COR-L47 (cell line): ENCODE data around the gene CSNK2B.
"Not testable (repeated sequence)": the region's sequence is repeated elsewhere in the genome, so short reads cannot be mapped to it uniquely, and the experiment has no call there.

Source experiments
- DNase-seq: peaks from one replicate; lab custom pipeline; 2025; lab: John Stamatoyannopoulos, UW

Gene CSNK2B

DNA sequence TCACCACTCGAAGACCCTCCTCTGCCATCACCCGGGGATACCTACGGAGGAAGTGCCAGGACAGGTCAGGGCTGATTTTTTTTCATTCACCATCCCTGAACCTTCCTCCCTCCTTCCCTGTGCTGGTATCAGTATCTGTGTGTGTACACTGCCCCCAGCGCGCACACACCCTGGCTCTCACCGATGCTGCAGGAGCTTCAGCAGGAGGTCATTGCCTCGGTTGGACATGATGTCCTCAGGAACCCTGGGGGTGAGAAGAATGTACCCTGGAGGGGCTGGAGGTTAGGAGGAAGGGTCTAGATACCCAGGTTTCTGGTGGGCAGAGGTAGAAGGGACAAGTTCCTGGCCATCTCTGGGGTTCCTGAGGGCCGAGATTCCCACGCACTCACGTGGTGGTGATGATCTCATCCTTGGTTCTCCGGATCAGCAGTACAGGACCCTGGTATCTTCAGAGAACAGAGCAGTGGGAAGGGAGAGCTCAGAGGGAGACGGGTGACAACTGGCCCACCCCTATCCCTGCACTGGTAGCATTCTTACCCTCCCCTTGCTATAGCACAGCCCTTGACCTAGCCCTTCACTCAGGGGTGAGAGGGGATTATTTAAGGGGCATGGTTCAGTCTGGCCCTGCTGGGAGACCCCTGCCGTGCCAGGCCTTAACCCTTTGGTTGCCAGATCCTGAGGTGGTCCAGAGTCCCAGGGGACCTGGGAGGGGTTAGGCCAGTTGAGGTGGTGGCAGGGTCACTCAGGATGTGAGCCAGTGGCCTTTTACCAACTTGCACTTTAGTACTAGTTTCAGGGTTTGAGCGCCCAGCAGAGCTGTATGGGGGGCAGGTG lies 22.2 kb downstream of the CSNK2B start:
- no peak for DNase-seq

DNA sequence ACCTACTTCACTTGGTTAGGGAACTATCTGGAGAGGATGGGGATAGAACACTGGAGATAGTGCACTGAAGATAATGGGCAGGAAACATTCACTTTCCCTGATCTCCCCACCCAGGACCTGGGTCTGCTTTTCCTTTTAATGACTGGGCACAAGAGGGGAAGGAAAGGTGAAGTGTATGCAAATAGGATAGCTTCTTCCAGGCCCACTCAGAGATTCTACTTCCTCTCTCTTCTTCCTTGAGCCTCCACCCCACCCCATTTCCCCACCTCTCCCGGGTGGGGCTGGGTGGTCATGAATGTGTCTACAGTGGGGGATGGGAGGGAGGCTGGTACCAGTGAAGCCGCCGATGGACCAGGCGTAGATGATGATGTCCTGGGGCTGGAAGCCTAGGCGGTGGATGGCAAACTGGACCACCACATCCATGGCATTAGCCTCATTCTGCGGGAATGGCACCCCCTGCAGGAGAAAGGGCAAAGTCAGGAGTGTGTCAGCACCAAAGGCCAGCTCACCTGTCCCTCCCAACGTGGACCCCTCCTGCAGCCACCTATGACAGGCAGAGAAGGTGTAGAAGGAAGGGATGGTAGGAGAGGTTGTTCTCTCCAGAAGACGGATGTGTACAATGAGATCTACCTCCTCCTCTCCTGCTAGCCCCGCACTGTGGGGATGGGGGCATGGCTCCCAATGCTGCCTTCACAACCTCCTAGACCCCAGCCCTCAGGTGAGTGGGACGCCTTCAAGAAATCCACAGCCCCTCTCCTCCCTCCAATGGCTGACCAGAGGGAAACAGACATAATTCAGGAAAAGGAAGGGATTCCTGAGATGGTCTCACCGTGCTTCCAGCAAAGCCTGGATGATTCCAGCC lies 23.6 kb downstream of the CSNK2B start:
- no peak for DNase-seq

DNA sequence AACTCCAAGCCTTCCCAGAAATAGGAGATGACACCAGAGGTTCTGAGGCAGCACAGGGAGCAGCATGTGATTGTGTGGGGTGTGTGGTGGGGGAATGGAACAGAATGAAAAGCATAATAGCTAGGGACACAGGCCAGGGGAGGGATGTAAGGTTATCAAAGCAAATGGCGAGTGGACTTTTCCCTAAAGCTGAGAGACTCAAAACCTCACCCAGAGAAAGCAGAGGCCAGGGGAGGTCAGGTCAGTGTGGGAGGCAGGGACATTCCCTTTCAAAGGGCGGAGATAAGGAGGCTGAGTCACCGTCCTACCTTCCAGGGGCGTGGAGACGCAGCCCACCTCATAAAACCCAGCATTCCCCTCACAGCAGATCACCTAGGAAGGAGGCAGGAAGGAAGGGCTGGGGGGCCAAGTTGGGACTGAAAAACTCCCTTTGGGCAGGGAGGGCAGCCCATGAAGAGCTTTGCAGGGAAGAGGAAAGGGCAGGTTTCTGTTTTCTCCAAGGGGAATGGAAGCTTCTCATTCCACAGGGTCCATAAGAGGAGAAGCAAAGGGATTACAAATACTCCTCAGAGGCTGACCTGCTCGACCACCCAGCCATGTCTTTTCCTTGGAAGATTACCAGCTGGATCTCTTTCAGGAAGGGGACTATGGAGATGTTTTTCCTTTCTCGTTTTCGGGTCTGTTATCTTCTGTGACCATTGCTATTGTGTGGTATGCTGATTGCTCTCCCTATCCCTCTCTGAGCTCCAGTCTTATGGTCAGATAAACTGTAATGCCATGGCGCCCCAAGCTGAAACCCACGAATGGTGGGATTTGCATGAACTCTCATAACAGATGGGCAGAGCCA lies 24.6 kb downstream of the CSNK2B start:
- no peak for DNase-seq

DNA sequence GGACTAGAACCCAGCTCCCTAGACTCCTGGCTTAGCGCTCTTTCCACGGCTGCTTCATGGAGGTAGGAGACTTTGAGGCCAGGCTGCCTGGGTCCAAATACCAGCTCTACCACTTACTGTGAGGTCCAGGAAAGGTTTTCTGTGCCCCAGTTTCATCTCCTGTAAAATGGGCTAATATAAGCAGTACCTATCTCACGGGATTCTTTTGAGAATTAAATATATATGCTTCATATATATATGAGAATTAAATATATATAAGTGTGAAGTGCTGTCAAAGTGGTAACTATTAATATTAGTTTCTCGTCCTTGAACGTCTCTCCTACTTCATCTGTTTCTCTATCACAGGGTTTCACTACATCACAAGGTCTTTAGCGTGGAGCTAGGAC lies 25.2 kb downstream of the CSNK2B start:
- DNase-seq: no peak

DNA sequence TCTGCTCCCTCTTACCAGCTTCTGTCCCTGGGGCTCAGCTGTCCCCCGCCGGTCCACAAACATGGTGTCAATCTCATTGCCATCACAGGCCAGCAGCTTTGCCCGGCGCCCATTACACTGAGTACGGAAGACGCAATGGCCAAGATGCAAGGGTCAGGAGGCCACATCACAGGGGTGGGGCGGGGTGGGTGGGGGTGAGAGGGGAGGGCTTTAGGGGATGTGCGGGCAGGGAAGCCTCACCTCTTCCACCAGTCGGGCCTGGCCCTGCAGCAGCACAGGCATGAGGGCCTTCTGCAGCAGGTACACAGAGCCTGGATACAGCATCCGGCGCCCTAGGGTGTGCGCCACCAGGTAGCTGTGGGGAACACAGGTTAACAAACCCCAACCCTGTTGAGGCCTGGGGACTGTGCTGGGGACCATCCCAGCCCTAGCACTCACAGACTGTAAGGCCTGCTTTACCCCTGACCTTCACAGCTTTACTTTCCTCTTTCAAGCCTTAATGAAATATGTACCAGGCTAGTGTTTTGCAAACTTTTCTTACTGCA lies 25.8 kb downstream of the CSNK2B start:
- DNase-seq: no peak

DNA sequence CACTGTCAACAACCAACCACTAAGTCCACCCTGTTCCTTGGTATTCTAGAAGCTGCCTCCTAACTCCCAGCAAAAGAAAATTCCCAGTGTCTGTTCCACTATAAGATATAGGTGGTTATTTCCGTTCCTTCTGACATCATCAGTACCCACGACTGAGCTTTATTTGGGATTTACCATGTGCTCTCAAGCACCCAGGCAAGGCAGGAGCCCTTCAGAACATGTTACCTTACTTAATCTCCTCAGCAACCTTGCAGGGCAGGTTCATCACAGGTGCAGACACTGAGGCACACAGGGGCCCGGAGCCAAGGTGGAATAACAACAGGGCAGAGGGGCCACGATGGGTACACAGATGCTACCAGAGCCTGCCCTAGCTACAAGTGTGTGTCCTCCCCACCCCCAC lies 26.5 kb downstream of the CSNK2B start:
- no peak for DNase-seq

DNA sequence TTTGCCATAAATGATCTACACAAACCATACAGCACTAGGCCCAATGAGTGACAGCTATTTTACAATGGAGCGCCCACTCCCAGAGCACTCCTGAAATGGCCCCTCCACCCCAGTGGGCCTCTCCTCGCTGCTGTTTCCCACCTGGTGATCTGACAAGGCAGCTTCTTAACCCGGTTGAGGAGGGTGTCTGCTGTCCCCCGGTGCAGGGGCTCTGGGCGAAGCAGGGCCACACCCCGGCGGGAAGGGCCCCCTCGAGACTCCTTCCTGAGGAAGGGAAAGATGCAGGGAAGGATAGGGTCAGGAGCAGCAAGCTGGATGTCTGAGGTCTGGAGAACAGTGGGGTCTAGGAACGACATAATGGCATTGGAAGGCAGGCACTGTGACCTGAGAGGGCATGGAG lies 27.0 kb downstream of the CSNK2B start:
- no peak for DNase-seq

DNA sequence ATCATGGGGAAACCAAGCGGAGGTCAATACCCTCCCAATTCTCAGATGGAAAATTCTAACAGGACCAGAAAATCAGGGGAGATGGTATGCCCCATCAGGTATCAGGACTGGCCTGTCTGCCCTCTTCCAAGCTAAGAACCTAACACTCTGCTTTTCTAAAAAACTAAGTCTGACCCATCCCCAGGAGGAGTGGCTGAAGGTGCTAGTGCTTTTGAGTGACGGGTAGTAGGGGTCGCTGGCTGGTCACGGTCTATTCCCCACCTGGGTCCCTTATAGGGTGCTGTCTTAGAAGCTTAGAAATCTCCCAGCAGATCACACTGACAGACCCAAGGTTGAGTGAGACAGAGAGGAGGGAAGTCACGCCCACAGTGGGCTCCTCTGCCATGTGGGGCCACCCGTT lies 27.7 kb downstream of the CSNK2B start:
- DNase-seq: no peak

DNA sequence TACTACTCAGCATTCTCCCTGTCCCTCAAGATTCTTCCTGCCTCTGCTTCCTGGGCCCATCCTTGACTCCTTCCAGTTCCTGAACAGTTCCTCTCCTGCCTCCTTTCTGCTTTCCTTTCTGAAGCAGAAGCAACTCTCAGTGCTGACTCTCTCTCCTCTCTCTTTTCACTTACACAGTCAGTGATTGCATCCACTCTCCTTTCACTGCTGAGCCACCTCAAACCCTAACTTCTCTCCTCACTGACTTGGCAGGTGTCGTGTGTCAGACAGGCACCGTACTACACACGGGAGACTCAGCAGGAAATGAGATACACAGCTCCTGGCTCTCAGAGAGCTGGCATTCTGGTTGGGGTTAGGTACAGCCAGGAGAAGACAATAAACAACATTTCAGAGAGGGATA lies 31.7 kb downstream of the CSNK2B start:
- no peak for DNase-seq

DNA sequence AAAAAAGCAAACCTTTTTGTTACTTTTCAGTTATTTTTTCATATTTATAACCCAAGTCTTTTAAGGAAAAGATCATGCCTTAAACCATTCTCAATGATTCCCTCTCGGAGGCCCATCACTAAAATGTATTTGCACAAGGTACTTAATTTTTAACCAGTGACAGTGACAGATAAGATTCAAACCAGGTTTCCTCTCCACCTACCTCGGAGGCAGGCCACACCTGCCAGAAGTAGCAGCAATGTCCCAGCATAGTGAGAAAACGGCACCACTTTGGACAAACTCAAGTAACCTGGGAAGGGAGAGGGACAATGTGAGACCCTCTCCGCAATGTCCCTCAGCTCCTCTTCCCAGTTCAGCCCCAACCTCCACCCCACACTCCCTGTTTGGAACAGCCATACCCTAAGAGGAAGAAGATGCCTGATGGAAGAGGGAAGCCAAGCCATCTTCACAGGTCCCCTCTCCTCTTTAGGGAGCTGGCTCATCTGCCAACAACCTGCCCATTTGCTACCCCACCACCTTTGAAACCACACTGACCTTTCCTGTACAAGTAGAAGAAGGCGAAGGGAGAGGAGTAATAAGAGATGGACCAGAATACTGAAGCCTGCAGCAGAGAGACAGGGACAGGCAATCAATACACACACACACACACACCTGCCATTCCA lies 35.0 kb downstream of the CSNK2B start:
- no peak for DNase-seq

DNA sequence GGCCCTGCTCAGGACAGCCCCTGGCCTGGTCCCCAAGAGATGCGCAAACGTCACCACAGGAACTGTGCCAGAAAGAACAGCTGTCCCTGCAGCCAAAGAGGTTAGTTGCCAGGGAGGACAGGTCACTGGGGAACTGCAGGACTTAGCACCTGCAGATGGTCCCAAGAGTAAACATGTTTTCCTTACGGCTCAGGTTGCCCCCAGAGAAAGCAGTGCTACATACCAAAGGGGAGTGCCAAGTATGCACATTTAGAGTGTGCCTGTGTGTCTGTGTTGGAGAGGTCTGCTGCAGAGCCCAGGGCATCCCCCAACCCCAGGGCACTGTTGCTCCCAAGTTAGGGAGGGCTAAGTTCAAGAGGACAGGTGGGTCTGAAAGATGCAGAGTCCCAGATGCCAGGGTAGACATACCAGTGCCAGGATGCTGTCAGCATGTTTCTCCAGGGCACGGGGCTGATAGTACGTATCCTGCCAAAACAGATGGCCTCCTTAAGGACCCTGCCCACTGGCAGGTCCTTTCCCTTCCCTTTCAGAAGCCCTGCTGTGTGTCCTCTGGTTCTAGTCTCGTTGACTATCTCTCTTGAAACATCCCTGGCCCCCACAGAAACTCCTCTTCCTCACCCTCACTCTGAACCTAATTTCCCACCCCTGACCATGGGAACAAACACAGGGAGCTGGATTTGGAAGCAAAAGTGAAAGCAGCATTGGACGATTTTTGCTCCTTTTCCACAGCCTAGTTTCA lies 36.0 kb downstream of the CSNK2B start:
- DNase-seq: no peak

DNA sequence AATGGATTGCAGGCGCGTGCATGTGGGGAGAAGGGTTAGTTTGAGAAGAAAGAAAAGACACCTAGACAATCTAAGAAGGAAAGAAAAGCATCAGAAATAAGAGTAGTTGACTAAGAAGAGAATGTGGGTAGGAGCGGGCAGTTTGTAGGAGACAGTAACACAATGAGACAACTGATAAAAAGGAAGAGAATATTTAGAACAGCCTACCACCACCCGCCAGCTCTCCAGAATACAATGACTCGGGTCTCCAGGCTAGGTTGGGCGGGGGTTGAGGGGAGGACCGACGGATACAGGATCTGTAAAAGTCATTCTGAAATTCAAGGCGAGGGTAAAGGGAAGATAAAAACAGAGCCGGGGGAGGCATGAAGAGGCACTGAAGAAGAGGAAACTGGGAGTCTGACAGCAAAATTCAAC lies 36.5 kb downstream of the CSNK2B start:
- no peak for DNase-seq

DNA sequence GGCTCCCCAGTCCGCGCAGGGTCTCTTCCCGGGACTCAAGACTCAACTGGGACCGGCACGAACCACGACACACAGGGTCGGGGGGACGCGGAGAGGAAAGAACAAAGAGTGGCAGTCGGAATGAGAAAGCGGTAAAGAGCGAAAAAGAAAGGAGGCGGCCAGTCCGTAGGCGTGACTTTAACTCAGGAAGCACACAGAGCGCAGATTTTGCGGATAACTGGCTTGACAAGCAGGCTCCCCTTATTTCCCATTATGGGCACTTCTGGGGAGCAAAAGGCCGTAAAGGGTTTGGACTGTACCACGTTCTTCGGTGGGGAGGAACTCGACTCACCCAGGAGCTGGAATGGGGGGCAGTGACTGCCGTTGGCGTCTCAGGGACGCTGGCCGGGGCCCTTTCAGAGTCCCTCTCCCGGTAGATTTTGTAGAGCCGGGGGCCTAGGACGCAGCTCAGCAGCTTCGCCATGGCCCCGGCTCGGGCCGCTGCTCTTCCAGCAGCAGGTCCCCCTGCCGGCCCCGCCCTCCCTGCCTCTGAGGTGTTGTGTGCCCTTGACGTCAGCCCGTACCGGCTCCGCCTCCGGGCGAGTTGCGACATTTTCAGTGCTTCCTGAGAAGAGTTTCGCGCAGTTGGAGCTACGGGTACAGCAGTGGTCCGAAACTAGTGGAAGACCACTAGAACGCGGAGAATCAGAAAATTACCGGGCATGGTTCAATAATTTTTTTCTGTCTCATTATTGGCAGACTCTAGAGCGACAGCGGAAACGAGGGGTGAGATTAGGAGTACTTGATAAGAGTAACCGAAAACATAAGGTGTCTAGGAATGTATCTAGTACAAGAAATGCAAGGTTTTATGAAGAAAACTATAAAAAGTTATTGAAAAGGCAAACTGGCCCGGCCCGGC lies 37.2 kb downstream of the CSNK2B start, which contains the start of gene ABHD16A:
Gene ABHD16A (minus strand): TSS at position 506 of the 898 bp plus-strand sequence. CDS start 43 bp downstream, at position 463.
- DNase-seq: peak; percentile 96

DNA sequence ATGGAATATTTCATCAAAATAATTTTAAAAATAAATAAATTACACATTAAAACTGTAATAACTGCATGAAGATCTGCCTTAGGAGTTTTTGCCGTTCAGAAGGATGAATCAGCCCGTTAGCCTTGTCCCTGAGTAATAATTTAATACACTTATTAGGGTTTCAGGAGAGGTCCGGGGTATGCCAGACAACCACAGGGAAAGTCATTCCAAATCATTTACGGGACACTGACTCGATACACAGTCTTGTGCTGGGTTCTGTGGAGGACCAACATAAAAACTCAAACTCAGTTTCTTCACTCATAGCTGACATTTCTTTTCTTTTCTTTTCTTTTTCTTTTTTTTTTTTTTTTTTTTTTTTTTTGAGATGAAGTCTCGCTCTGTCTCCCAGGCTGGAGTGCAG lies 40.1 kb downstream of the CSNK2B start:
- DNase-seq: no peak

DNA sequence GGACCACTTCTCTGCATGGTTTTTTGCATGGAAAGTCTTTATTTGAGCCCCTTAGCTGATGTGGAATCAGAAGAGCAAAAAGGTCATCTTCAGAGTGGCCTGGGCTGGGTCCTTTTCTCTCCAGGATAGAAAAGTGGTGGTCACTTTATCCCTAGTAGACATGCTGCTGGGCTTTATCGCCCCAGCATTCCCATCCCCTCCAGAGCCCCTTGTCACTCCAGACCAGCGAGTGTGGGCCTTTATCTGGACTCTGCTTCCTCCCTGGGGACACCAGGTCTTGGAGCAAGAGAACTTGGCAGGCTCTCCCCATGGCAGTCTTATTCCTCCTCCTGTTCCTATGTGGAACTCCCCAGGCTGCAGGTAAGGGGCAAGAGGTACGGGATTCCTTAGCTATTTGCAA lies 40.7 kb downstream of the CSNK2B start, which contains the start of gene LY6G6F:
Gene LY6G6F (plus strand): TSS at position 268 of the 400 bp plus-strand sequence. CDS start 41 bp downstream, at position 309.
- DNase-seq: no peak

DNA sequence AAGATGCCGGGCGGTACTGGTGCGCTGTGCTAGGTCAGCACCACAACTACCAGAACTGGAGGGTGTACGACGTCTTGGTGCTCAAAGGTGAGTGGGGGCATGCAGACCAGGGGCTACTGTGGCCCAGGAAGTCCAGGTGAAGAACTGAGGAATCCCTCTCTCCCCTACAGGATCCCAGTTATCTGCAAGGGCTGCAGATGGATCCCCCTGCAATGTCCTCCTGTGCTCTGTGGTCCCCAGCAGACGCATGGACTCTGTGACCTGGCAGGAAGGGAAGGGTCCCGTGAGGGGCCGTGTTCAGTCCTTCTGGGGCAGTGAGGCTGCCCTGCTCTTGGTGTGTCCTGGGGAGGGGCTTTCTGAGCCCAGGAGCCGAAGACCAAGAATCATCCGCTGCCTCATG lies 41.8 kb downstream of the CSNK2B start:
- no peak for DNase-seq

DNA sequence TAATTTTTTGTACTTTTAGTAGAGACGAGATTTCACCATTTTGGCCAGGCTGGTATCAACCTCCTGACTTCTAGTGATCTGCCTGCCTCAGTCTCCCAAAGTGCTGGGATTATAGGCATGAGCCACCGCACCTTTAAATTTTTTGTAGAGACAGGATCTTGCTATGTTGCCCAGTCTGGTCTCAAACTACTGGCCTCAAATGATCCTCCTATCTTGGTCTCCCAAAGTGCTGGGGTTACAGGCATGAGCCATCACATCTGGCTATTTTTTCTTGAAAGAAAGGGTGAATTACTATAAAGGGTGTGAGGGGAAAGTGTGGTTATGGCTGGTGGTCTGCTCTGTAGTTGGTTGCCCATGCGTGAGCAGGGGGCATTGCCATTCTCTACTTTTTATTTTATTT lies 42.3 kb downstream of the CSNK2B start:
- DNase-seq: no peak

DNA sequence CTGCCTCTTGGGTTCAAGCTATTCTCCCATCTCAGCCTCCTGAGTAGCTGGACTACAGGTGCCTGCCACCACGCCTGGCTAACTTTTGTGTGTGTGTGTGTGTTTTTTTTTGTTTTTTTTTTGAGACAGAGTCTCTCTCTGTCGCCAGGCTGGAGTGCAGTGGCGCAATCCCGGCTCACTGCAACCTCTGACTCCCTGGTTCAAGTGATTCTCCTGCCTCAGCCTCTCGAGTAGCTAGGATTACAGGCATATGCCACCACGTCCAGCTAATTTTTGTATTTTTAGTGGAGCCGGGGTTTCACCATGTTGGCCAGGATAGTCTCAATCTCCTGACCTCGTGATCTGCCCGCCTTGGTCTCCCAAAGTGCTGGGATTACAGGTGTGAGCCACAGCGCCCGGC lies 43.3 kb downstream of the CSNK2B start:
- not testable (repeated sequence) for DNase-seq

DNA sequence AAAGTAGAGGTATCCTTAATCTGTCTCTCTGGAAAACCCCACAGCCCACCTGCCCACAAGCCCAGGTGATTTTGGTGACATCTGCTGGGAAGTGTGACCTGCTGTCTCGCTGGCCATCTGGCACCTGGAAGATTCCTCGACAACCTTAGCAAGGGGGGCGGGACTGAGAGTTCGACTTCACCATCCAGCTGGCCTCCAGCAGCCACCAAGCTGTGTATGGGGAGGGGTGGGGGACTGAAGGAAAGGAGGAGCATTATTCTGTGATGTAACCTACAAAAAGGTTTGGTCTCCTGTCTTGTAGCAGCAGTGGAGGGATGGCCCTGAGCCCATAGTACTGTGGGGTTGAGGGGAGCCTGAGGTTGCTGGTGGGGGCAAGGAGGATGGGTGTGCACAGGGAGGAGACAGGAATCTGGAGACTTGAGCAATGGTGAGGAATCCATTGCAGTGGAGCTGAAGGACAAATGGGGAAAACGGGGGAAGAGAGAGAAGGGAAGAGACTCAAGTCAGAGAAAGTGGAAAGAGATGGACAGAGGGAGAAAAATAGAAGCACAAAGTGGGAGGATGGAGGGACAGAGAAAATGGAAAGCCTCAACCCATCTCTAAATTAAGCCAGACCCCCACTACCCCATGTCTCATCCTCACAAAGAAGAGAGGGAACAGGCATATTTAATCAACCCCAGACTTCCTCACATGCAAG lies 44.8 kb downstream of the CSNK2B start:
- no peak for DNase-seq
